Measurements from ENCODE around the gene HK3. TPM values are rescaled to one million over a fixed set of nuclear protein-coding genes. Genes with fewer than 3 reads are reported as not detected.

The HK3 gene
- polyA plus RNA-seq, 1 donor (not counting 4 experiments of a cell fraction or from before 2014, with no cell fraction given) = not detected

- Histone ChIP-seq H3K4me1 (ENCODE audit: control insufficient read depth, extremely low read depth, insufficient read depth, low read length) (no peaks in the 10 kb centered on the region), H3K27me3 (ENCODE audit: control insufficient read depth, extremely low read depth, insufficient read depth, low read length) (peaks cover 13% of the 10 kb centered on the region), H3K36me3 (ENCODE audit: control insufficient read depth in 2 of 2, extremely low read depth in 1 of 2, insufficient read depth in 2 of 2, low read length in 2 of 2) (no peaks in the 10 kb centered on the region), H3K9me3 (ENCODE audit: control insufficient read depth, low read depth, low read length) (no peaks in the 10 kb centered on the region), H4K20me1 (ENCODE audit: control insufficient read depth, extremely low read depth, insufficient read depth, low read length) (no peaks in the 10 kb centered on the region), H2AFZ (ENCODE audit: control insufficient read depth, low read length) (no peak overlapping the region), H3K9ac (ENCODE audit: control insufficient read depth, extremely low read depth, insufficient read depth, low read length) (no peak overlapping the region), H3K9me1 (ENCODE audit: control insufficient read depth, extremely low read depth, insufficient read depth, low read length) (no peaks in the 10 kb centered on the region), H3K4me3 (ENCODE audit: control insufficient read depth in 2 of 3, extremely low read depth in 1 of 3, insufficient read depth in 2 of 3, low read depth in 1 of 3, low read length in 3 of 3) (no peak overlapping the region), H3K79me2 (ENCODE audit: control insufficient read depth, insufficient read depth, low read length) (no peaks in the 10 kb centered on the region), H3K4me2 (ENCODE audit: control insufficient read depth, extremely low read depth, insufficient read depth, low read depth, low read length) (no peak overlapping the region), H3K27ac (ENCODE audit: control insufficient read depth, insufficient read depth, low read length) (no peak overlapping the region)
- TF ChIP-seq EZH2 (IDR thresholded peaks at IDR 0.05; ENCODE audit: low read length) (no peak), CTCF (optimal IDR thresholded peaks at IDR 0.05 in 1 of 3, IDR thresholded peaks at IDR 0.05 in 1 of 3, conservative IDR thresholded peaks at IDR 0.05 in 1 of 3; ENCODE audit: extremely low read depth in 1 of 3, insufficient read depth in 2 of 3, low read length in 3 of 3) (no peak)
- dilution Hi-C loops (cut with MboI; ENCODE audit: extremely low pct_ligation_motif_present, low sequenced_read_pairs) = no loop called here
- FAIRE-seq = no peak
- DNase-seq (ENCODE audit: low read depth, low spot score) = no peak
Measured at GRCh38 chr5:176855598-176855997, 43.5 kb downstream of the HK3 start.

- H3K79me2 ChIP-seq (ENCODE audit: control insufficient read depth, insufficient read depth, low read length) = no peaks in the 10 kb centered on the region
- no peak overlapping the region for H3K27ac ChIP-seq (ENCODE audit: control insufficient read depth, insufficient read depth, low read length)
- H3K9me3 ChIP-seq (ENCODE audit: control insufficient read depth, low read depth, low read length) = no peaks in the 10 kb centered on the region
- no peaks in the 10 kb centered on the region for H3K9me1 ChIP-seq (ENCODE audit: control insufficient read depth, extremely low read depth, insufficient read depth, low read length)
- H3K4me3 ChIP-seq (ENCODE audit: control insufficient read depth in 2 of 3, extremely low read depth in 1 of 3, insufficient read depth in 2 of 3, low read depth in 1 of 3, low read length in 3 of 3) = no peak overlapping the region
- no peak overlapping the region for H3K9ac ChIP-seq (ENCODE audit: control insufficient read depth, extremely low read depth, insufficient read depth, low read length)
- H3K27me3 ChIP-seq (ENCODE audit: control insufficient read depth, extremely low read depth, insufficient read depth, low read length) = peaks cover 19% of the 10 kb centered on the region
- no peak overlapping the region for H2AFZ ChIP-seq (ENCODE audit: control insufficient read depth, low read length)
- no peak for DNase-seq (ENCODE audit: low read depth, low spot score)
- H4K20me1 ChIP-seq (ENCODE audit: control insufficient read depth, extremely low read depth, insufficient read depth, low read length) = no peaks in the 10 kb centered on the region
- TF ChIP-seq EZH2 (IDR thresholded peaks at IDR 0.05; ENCODE audit: low read length) = no peak
- no peaks in the 10 kb centered on the region for H3K36me3 ChIP-seq (ENCODE audit: control insufficient read depth in 2 of 2, extremely low read depth in 1 of 2, insufficient read depth in 2 of 2, low read length in 2 of 2)
- no peak for FAIRE-seq
- dilution Hi-C loops (cut with MboI; ENCODE audit: extremely low pct_ligation_motif_present, low sequenced_read_pairs) = no loop called here
- H3K4me2 ChIP-seq (ENCODE audit: control insufficient read depth, extremely low read depth, insufficient read depth, low read depth, low read length) = no peak overlapping the region
- no peaks in the 10 kb centered on the region for H3K4me1 ChIP-seq (ENCODE audit: control insufficient read depth, extremely low read depth, insufficient read depth, low read length)
Measured at GRCh38 chr5:176854164-176854563, 45.0 kb downstream of the HK3 start.

GRCh38 chr5:176853151-176853778 is 45.9 kb downstream of the HK3 start:
- no peaks in the 10 kb centered on the region for H3K4me1 ChIP-seq (ENCODE audit: control insufficient read depth, extremely low read depth, insufficient read depth, low read length)
- no peak overlapping the region for H3K9ac ChIP-seq (ENCODE audit: control insufficient read depth, extremely low read depth, insufficient read depth, low read length)
- no peak overlapping the region for H3K4me2 ChIP-seq (ENCODE audit: control insufficient read depth, extremely low read depth, insufficient read depth, low read depth, low read length)
- no peak overlapping the region for H2AFZ ChIP-seq (ENCODE audit: control insufficient read depth, low read length)
- H3K27ac ChIP-seq (ENCODE audit: control insufficient read depth, insufficient read depth, low read length) = no peak overlapping the region
- H4K20me1 ChIP-seq (ENCODE audit: control insufficient read depth, extremely low read depth, insufficient read depth, low read length) = no peaks in the 10 kb centered on the region
- no peaks in the 10 kb centered on the region for H3K9me1 ChIP-seq (ENCODE audit: control insufficient read depth, extremely low read depth, insufficient read depth, low read length)
- peaks cover 19% of the 10 kb centered on the region for H3K27me3 ChIP-seq (ENCODE audit: control insufficient read depth, extremely low read depth, insufficient read depth, low read length)
- FAIRE-seq (no peak), DNase-seq (ENCODE audit: low read depth, low spot score) (no peak)
- H3K36me3 ChIP-seq (ENCODE audit: control insufficient read depth in 2 of 2, extremely low read depth in 1 of 2, insufficient read depth in 2 of 2, low read length in 2 of 2) = no peaks in the 10 kb centered on the region
- dilution Hi-C loops (cut with MboI; ENCODE audit: extremely low pct_ligation_motif_present, low sequenced_read_pairs) = no loop called here
- no peaks in the 10 kb centered on the region for H3K9me3 ChIP-seq (ENCODE audit: control insufficient read depth, low read depth, low read length)
- no peaks in the 10 kb centered on the region for H3K79me2 ChIP-seq (ENCODE audit: control insufficient read depth, insufficient read depth, low read length)
- H3K4me3 ChIP-seq (ENCODE audit: control insufficient read depth in 2 of 3, extremely low read depth in 1 of 3, insufficient read depth in 2 of 3, low read depth in 1 of 3, low read length in 3 of 3) = no peak overlapping the region
- TF ChIP-seq CTCF (optimal IDR thresholded peaks at IDR 0.05 in 1 of 3, IDR thresholded peaks at IDR 0.05 in 1 of 3, conservative IDR thresholded peaks at IDR 0.05 in 1 of 3; ENCODE audit: extremely low read depth in 1 of 3, insufficient read depth in 2 of 3, low read length in 3 of 3) (no peak), EZH2 (IDR thresholded peaks at IDR 0.05; ENCODE audit: low read length) (no peak)

All from keratinocyte (primary cell).